HEK293 (cell line): Measurements from ENCODE around the gene DBNL.
A peak's percentile ranks its signal among the peaks of the same experiment; 100 is the strongest.

ENCODE experiments used
- CTCF ChIA-PET: fragments of 350-600 bp; formaldehyde crosslinking; extraction: SDS; loops from one replicate; lab custom pipeline; 2021; ENCODE audit warnings: antibody characterized with exemption; lab: Yijun Ruan, JAX
- POLR2A ChIA-PET: fragments of 300-600 bp; formaldehyde crosslinking; extraction: SDS; loops from one replicate; lab custom pipeline; 2020; ENCODE audit warnings: antibody characterized with exemption, inconsistent platforms; lab: Yijun Ruan, JAX
- H3K27ac ChIP-seq: fragments of 200-500 bp; sonication (Bioruptor generic); 2 replicates; pipeline ENCODE4 v1.5.1; 2014; ENCODE audit warnings: low read depth, low read length, control low read depth, inconsistent platforms; ENCODE audit errors: extremely low read depth
- H3K36me3 ChIP-seq, 2 experiments: fragments of 200-500 bp in 1 of 2; sonication (Bioruptor generic) in 1 of 2; 1 replicate in 1 of 2; 2 replicates in 1 of 2; pipeline ENCODE4 v1.5.1; 2014 to 2017; ENCODE audit warnings: inconsistent platforms in 2 of 2, low read length in 2 of 2; ENCODE audit not compliant: control insufficient read depth in 2 of 2, insufficient read depth in 1 of 2
- H3K4me1 ChIP-seq: fragments of 200-500 bp; sonication (Bioruptor generic); 2 replicates; pipeline ENCODE4 v1.5.1; 2014; ENCODE audit warnings: mild to moderate bottlenecking, low read length, inconsistent platforms; ENCODE audit not compliant: control insufficient read depth, insufficient read depth
- H3K4me3 ChIP-seq: 2 replicates; pipeline ENCODE4 v1.5.1; 2011; ENCODE audit warnings: low read depth, mild to moderate bottlenecking, control low read depth, low read length, moderate library complexity
- H3K9me3 ChIP-seq: fragments of 200-500 bp; sonication (Bioruptor generic); 2 replicates; pipeline ENCODE4 v1.5.1; 2014; ENCODE audit warnings: low read depth, low read length, inconsistent platforms; ENCODE audit not compliant: control insufficient read depth, insufficient read depth
- BCL11B ChIP-seq: fragments of 450-650 bp; formaldehyde crosslinking; IDR thresholded peaks from 2 replicates; pipeline ENCODE4 v1.5.1; 2016; ENCODE audit warnings: low read depth, missing biosample characterization, missing genetic modification characterization
- GLIS1 ChIP-seq: fragments of 450-650 bp; formaldehyde crosslinking; IDR thresholded peaks from 2 replicates; pipeline ENCODE4 v1.5.1; 2016; ENCODE audit warnings: missing biosample characterization, missing genetic modification characterization
- GLIS2 ChIP-seq: fragments of 450-650 bp; formaldehyde crosslinking; IDR thresholded peaks from 2 replicates; pipeline ENCODE4 v1.5.1; 2016; ENCODE audit warnings: missing biosample characterization, missing genetic modification characterization
- HOXC10 ChIP-seq: sonication (generic); formaldehyde crosslinking; IDR thresholded peaks from 2 replicates; pipeline ENCODE4 v1.8.1; 2023; ENCODE audit warnings: mild to moderate bottlenecking, missing genetic modification reagents
- REST ChIP-seq: fragments of 450-650 bp; formaldehyde crosslinking; IDR thresholded peaks from 2 replicates; pipeline ENCODE4 v1.5.1; 2016; ENCODE audit warnings: missing biosample characterization, missing genetic modification characterization
- SCRT2 ChIP-seq: fragments of 450-650 bp; formaldehyde crosslinking; IDR thresholded peaks from 2 replicates; pipeline ENCODE4 v1.5.1; 2016; ENCODE audit warnings: missing biosample characterization, missing genetic modification characterization
- ZFHX2 ChIP-seq: fragments of 450-650 bp; formaldehyde crosslinking; conservative IDR thresholded peaks from 2 replicates; pipeline ENCODE4 v1.5.1; 2016; ENCODE audit warnings: missing biosample characterization, missing genetic modification characterization
- ZFP37 ChIP-seq: fragments of 450-650 bp; formaldehyde crosslinking; IDR thresholded peaks from 2 replicates; pipeline ENCODE4 v1.5.1; 2016; ENCODE audit warnings: missing biosample characterization, missing genetic modification characterization
- ZIC2 ChIP-seq: fragments of 450-650 bp; formaldehyde crosslinking; IDR thresholded peaks from 2 replicates; pipeline ENCODE4 v1.5.1; 2016; ENCODE audit warnings: missing biosample characterization, missing genetic modification characterization
- ZNF174 ChIP-seq: fragments of 450-650 bp; formaldehyde crosslinking; IDR thresholded peaks from 2 replicates; pipeline ENCODE4 v1.5.0; 2017; ENCODE audit warnings: missing biosample characterization, mild to moderate bottlenecking, missing genetic modification characterization
- ZNF311 ChIP-seq: fragments of 450-650 bp; formaldehyde crosslinking; IDR thresholded peaks from 2 replicates; pipeline ENCODE4 v1.5.1; 2017; ENCODE audit warnings: missing biosample characterization, missing genetic modification characterization, borderline replicate concordance
- ZNF324 ChIP-seq: fragments of 450-650 bp; formaldehyde crosslinking; IDR thresholded peaks from 2 replicates; pipeline ENCODE4 v1.5.1; 2016; ENCODE audit warnings: missing biosample characterization, missing genetic modification characterization
- ZNF341 ChIP-seq: fragments of 450-650 bp; formaldehyde crosslinking; IDR thresholded peaks from 2 replicates; pipeline ENCODE4; 2016; ENCODE audit warnings: low read depth, missing biosample characterization, missing genetic modification characterization
- ZNF37A ChIP-seq: fragments of 450-650 bp; IDR thresholded peaks from 2 replicates; pipeline ENCODE4 v1.5.1; 2018; ENCODE audit warnings: missing biosample characterization, missing genetic modification characterization
- ZNF473 ChIP-seq: fragments of 450-650 bp; formaldehyde crosslinking; IDR thresholded peaks from 2 replicates; pipeline ENCODE4 v1.5.1; 2017; ENCODE audit warnings: missing biosample characterization, missing genetic modification characterization
- ZNF544 ChIP-seq: fragments of 450-650 bp; formaldehyde crosslinking; IDR thresholded peaks from 2 replicates; pipeline ENCODE4 v1.5.0; 2017; ENCODE audit warnings: missing biosample characterization, missing genetic modification characterization
- ZNF558 ChIP-seq: fragments of 450-650 bp; formaldehyde crosslinking; IDR thresholded peaks from 2 replicates; pipeline ENCODE4 v1.5.1; 2016; ENCODE audit warnings: missing biosample characterization, missing genetic modification characterization
- ZNF623 ChIP-seq: fragments of 450-650 bp; formaldehyde crosslinking; IDR thresholded peaks from 2 replicates; pipeline ENCODE4 v1.5.1; 2016; ENCODE audit warnings: missing biosample characterization, missing genetic modification characterization
- ZNF692 ChIP-seq: fragments of 450-650 bp; formaldehyde crosslinking; IDR thresholded peaks from 2 replicates; pipeline ENCODE4 v1.5.1; 2016; ENCODE audit warnings: missing biosample characterization, missing genetic modification characterization
- ZNF747 ChIP-seq: fragments of 450-650 bp; formaldehyde crosslinking; IDR thresholded peaks from 2 replicates; pipeline ENCODE4 v1.5.1; 2016; ENCODE audit warnings: missing biosample characterization, missing genetic modification characterization
- ZNF843 ChIP-seq: fragments of 450-650 bp; formaldehyde crosslinking; IDR thresholded peaks from 2 replicates; pipeline ENCODE4 v1.5.1; 2016; ENCODE audit warnings: missing biosample characterization, missing genetic modification characterization
- ZSCAN16 ChIP-seq: fragments of 450-650 bp; formaldehyde crosslinking; IDR thresholded peaks from 2 replicates; pipeline ENCODE4 v1.5.1; 2016; ENCODE audit warnings: missing biosample characterization, missing genetic modification characterization

The DBNL gene

GRCh38 chr7:44103566-44103922 is 59.0 kb downstream of the DBNL start:
- TF ChIP-seq GLIS1 (tag by site-specific recombination) (peak; percentile 60; the same call in 1 of the 2 replicates), ZIC2 (tag by site-specific recombination) (peak; percentile 54), ZNF311 (tag by site-specific recombination) (no peak)
- TF ChIP-seq, all 188 proteins: peak for 2
- no peaks in the 10 kb centered on the region for H3K9me3 ChIP-seq
- no peaks in the 10 kb centered on the region for H3K36me3 ChIP-seq
- H3K4me3 ChIP-seq, result no peak overlapping the region
- no peaks in the 10 kb centered on the region for H3K4me1 ChIP-seq
- H3K27ac ChIP-seq, result no peak overlapping the region
- ChIA-PET CTCF (no interaction called here), POLR2A (no interaction called here)

GRCh38 chr7:44103923-44104859 is 59.7 kb downstream of the DBNL start, which contains the start of gene AEBP1:
AEBP1 (plus strand) TSS chr7:44104345; CDS start chr7:44104666, 321 bp downstream.
- ChIA-PET CTCF (no interaction called here), POLR2A (interaction anchor here (1.5 kb wide), 1 partner anchor 12 kb away, joined by 3 read pairs; no protein-coding TSS in a partner anchor)
- Histone ChIP-seq H3K4me1 (no peaks in the 10 kb centered on the region), H3K27ac (no peak within 1 kb of the TSS), H3K9me3 (no peaks in the 10 kb centered on the region), H3K4me3 (no peak within 1 kb of the TSS), H3K36me3 (no peaks in the 10 kb centered on the region)
- TF ChIP-seq HOXC10 (CRISPR knock-in tag) (no peak), ZFHX2 (tag by site-specific recombination) (no peak), ZNF623 (tag by site-specific recombination) (no peak), ZNF843 (tag by site-specific recombination) (no peak), ZNF473 (tag by site-specific recombination) (no peak), ZNF324 (tag by site-specific recombination) (no peak), ZFP37 (tag by site-specific recombination) (no peak), REST (tag by site-specific recombination) (no peak), ZNF544 (no peak), ZNF558 (no peak), ZNF341 (tag by site-specific recombination) (no peak), SCRT2 (no peak), ZNF174 (tag by site-specific recombination) (no peak), BCL11B (tag by site-specific recombination) (no peak), ZNF37A (tag by site-specific recombination) (no peak), ZNF747 (tag by site-specific recombination) (no peak), GLIS2 (tag by site-specific recombination) (no peak), ZNF692 (tag by site-specific recombination) (no peak), ZSCAN16 (tag by site-specific recombination) (no peak)
